Breast epithelium (tissue), 4 donors: ENCODE results near the gene BGLAP. TPM values are rescaled to one million over a fixed set of nuclear protein-coding genes. Genes with fewer than 3 reads are reported as not detected.

Experiments used
- DNase-seq, 2 donors: peaks; one replicate each; pipeline ENCODE4 v3.0.0-alpha.2; 2019; ENCODE audit warnings: low spot score in 2 of 2
- H3K27ac ChIP-seq, 2 donors: fragments of 200-600 bp; sonication (generic) in 1 of 2; one replicate each; pipeline ENCODE4 v1.5.1; 2016 to 2019; ENCODE audit warnings: mild to moderate bottlenecking in 1 of 2
- H3K27me3 ChIP-seq, 2 donors: fragments of 200-600 bp; sonication (generic) in 1 of 2; one replicate each; pipeline versions ENCODE4 v1.5.1 to v1.6.0; 2017 to 2019; ENCODE audit warnings: control low read depth in 1 of 2, mild to moderate bottlenecking in 1 of 2
- H3K36me3 ChIP-seq: fragments of 200-600 bp; one replicate; pipeline ENCODE4 v1.5.1; 2019
- H3K4me1 ChIP-seq, 2 donors: fragments of 200-600 bp; sonication (generic); one replicate each; pipeline ENCODE4 v1.5.1; 2016 to 2019; ENCODE audit warnings: control low read depth in 1 of 2
- H3K4me3 ChIP-seq, 3 donors: fragments of 200-600 bp; sonication (generic); 1 replicate in 2 of 3; 2 replicates in 1 of 3; pipeline ENCODE4 v1.5.1; 2016 to 2019; ENCODE audit warnings: mild to moderate bottlenecking in 3 of 3, moderate library complexity in 2 of 3
- H3K9me3 ChIP-seq, 2 donors: fragments of 200-600 bp; sonication (generic) in 1 of 2; one replicate each; pipeline ENCODE4 v1.5.1; 2016 to 2019; ENCODE audit warnings: control low read depth in 1 of 2
- CTCF ChIP-seq, 3 donors: fragments of 450-650 bp; IDR thresholded peaks; one replicate each; pipeline ENCODE4 v1.5.1; 2016 to 2017; ENCODE audit warnings: antibody characterized with exemption in 3 of 3, mild to moderate bottlenecking in 3 of 3, moderate library complexity in 3 of 3
- POLR2A ChIP-seq: fragments of 450-650 bp; IDR thresholded peaks from one replicate; pipeline ENCODE4 v1.6.1; 2016; ENCODE audit warnings: antibody characterized with exemption, mild to moderate bottlenecking, moderate library complexity
- POLR2AphosphoS5 ChIP-seq, 3 donors: sonication (generic); formaldehyde crosslinking; IDR thresholded peaks; one replicate each; pipeline ENCODE4 v1.6.1; 2017; ENCODE audit warnings: antibody characterized with exemption in 3 of 3
- intact Hi-C: fragments of 100-400 bp; cut with DNase I; formaldehyde crosslinking; loops from one replicate; pipeline ENCODE4 v1.15.1; 2023; ENCODE audit warnings: low total_unique reads
- total RNA-seq, 3 donors: library from RNA; depleted of rRNA; stranded (reverse); fragments of >200 nt; gene quantifications; one replicate each; pipeline ENCODE4 v1.1.0, GENCODE V29; 2016

BGLAP gene
- total RNA-seq, 3 donors from 2014 or later: 0.32 to 2.9 (median 0.98) TPM

GRCh38 chr1:156291226-156292061 is 49.5 kb downstream of the BGLAP start:
- peaks cover 0 to 3% of the 10 kb centered on the region in 2 donors for H3K4me1 ChIP-seq
- DNase-seq: peak; percentile 70 to 74
- H3K27ac ChIP-seq: peak overlapping the region; percentile 72 to 90
- no peaks in the 10 kb centered on the region for H3K36me3 ChIP-seq
- peak overlapping the region; percentile 40 to 68 (median 51) for H3K4me3 ChIP-seq
- intact Hi-C loops: loop anchor here (2.0 kb wide), 1 partner anchor 209 kb away; the partner anchor contains the start of gene MEX3A
- TF ChIP-seq CTCF (IDR thresholded peaks at IDR 0.05) (no peak), POLR2AphosphoS5 (IDR thresholded peaks at IDR 0.05) (peak in 1 of 3 donors; percentile 57), POLR2A (no peak)
- no peaks in the 10 kb centered on the region for H3K27me3 ChIP-seq
- H3K9me3 ChIP-seq: no peaks in the 10 kb centered on the region

Other genes starting within 250 kb of the BGLAP start
- gene SSR2, start 221.2 kb upstream of the BGLAP start, total RNA-seq: 100 to 1,000 TPM; 305 to 407 (median 370) TPM
- 10 to 100 TPM; 22.1 to 27.1 (median 23.3) TPM for gene UBQLN4, start 188.4 kb upstream of the BGLAP start, total RNA-seq
- gene LAMTOR2, start 187.4 kb upstream of the BGLAP start, total RNA-seq: 10 to 100 TPM; 60.7 to 75.5 (median 69.8) TPM
- 10 to 100 TPM in 2 of 3 donors, not detected in 1; 40.3 to 68.6 TPM for gene RAB25, start 181.0 kb upstream of the BGLAP start, total RNA-seq
- gene MEX3A, start 159.7 kb upstream of the BGLAP start, total RNA-seq: 1 to 10 TPM in 2 of 3 donors, under 1 TPM in 1; 0.32 to 1.3 (median 1.3) TPM
- gene LMNA, start 127.5 kb upstream of the BGLAP start, total RNA-seq: 100 to 1,000 TPM; 292 to 367 (median 319) TPM
- gene SEMA4A, start 88.6 kb upstream of the BGLAP start, total RNA-seq: 10 to 100 TPM in 1 of 3 donors, 1 to 10 TPM in 2; 1.4 to 21.5 (median 9.2) TPM
- 10 to 100 TPM; 10.7 to 23.7 (median 13.8) TPM for gene SLC25A44, start 48.1 kb upstream of the BGLAP start, total RNA-seq
- gene PMF1, start 29.2 kb upstream of the BGLAP start, total RNA-seq: 10 to 100 TPM; 41.4 to 75.2 (median 60.3) TPM
- gene PAQR6, start 5.9 kb downstream of the BGLAP start, total RNA-seq: 1 to 10 TPM; 1.8 to 3.9 (median 2.5) TPM
- gene SMG5, start 40.6 kb downstream of the BGLAP start, total RNA-seq: 10 to 100 TPM; 35.7 to 67.8 (median 54.7) TPM
- gene TMEM79, start 42.1 kb downstream of the BGLAP start, total RNA-seq: 1 to 10 TPM; 1.3 to 7.8 (median 4.9) TPM
- gene GLMP, start 53.5 kb downstream of the BGLAP start, total RNA-seq: 10 to 100 TPM; 36.4 to 68.5 (median 40.2) TPM
- gene VHLL, start 57.1 kb downstream of the BGLAP start, total RNA-seq: under 1 TPM in 1 of 3 donors, not detected in 2; 0.98 TPM
- gene CCT3, start 96.1 kb downstream of the BGLAP start, total RNA-seq: 100 to 1,000 TPM; 150 to 263 (median 262) TPM
- 1 to 10 TPM in 2 of 3 donors, not detected in 1; 1.4 to 1.5 TPM for gene TSACC, start 96.3 kb downstream of the BGLAP start, total RNA-seq
- not detected for gene RHBG, start 127.0 kb downstream of the BGLAP start, total RNA-seq